ENCODE measurements around the gene RNASE7.

The RNASE7 gene

DNA sequence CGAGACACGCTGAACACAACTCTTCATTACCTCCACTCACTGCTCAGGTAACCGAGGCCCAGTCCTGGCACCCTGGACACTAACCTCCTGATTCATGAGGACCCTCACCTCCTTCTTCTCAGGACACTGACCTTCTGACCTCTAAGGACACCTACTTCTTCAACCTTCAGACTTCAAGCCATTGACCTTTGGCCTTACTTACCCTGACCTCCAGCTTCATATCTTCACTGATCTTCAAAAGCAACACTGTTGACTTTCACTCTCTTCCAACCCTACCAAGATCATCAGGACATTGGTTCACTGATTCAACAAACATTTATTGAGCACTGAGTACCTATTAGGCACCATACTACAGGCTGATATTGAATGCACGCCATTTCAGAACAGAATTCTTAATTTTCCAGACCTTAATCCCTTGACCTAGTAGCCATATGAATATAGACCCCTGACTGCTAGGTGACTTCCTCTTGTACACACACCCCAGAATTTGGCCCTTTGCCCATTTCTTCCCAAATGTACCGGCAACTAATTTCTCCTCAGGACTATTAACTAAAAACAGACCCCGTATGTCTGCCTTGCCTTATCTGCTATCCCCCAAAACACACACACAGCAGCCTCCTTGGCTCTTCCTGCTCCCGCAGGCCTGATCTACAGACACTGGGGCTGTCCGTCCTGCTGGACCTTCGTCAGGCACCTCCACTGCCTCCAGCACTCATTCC lies 33.7 kb downstream of the RNASE7 start:
- peaks cover 35 to 76% (median 67%) of the 10 kb centered on the region in 3 donors for H3K36me3 ChIP-seq
- TF ChIP-seq, protein P1, sequence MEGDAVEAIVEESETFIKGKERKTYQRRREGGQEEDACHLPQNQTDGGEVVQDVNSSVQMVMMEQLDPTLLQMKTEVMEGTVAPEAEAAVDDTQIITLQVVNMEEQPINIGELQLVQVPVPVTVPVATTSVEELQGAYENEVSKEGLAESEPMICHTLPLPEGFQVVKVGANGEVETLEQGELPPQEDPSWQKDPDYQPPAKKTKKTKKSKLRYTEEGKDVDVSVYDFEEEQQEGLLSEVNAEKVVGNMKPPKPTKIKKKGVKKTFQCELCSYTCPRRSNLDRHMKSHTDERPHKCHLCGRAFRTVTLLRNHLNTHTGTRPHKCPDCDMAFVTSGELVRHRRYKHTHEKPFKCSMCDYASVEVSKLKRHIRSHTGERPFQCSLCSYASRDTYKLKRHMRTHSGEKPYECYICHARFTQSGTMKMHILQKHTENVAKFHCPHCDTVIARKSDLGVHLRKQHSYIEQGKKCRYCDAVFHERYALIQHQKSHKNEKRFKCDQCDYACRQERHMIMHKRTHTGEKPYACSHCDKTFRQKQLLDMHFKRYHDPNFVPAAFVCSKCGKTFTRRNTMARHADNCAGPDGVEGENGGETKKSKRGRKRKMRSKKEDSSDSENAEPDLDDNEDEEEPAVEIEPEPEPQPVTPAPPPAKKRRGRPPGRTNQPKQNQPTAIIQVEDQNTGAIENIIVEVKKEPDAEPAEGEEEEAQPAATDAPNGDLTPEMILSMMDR (IDR thresholded peaks at IDR 0.05), result no peak
- intact Hi-C loops (cut with DNase I; ENCODE audit: low total_unique reads), result no loop called here
- H3K4me1 ChIP-seq, result peaks cover 0 to 25% (median 11%) of the 10 kb centered on the region in 4 donors
- H3K9me3 ChIP-seq, result no peaks in the 10 kb centered on the region
- no peaks in the 10 kb centered on the region for H3K27me3 ChIP-seq
- DNase-seq, result no peak
- no peak overlapping the region for H3K4me3 ChIP-seq
- H3K27ac ChIP-seq, result no peak overlapping the region

DNA sequence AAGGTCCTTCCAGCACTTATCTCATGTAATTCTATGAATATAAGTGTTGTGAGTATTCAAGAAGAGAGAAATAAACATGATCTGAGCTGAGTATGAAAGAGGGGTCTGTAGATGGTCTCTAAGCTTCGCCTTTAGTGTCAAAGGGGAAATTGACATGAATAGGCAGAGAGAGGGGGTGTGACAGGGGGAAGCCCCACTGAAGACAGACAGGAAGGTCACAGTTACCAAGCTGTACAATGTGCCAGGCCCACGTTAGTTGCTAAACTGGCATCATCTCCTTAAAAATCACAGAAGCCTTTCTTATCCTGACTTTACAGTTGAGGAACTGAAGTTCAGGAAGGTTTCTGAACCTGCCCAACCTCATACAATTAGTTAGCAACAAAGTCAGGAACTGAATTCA lies 35.5 kb downstream of the RNASE7 start:
- Histone ChIP-seq H3K27me3 (no peaks in the 10 kb centered on the region), H3K27ac (no peak overlapping the region), H3K36me3 (peaks cover 52 to 94% (median 85%) of the 10 kb centered on the region in 3 donors), H3K9me3 (no peaks in the 10 kb centered on the region), H3K4me1 (peaks cover 0 to 7% (median 2%) of the 10 kb centered on the region in 4 donors), H3K4me3 (no peak overlapping the region)
- no peak for DNase-seq
- intact Hi-C loops (cut with DNase I; ENCODE audit: low total_unique reads), result no loop called here
- TF ChIP-seq, protein P1 (IDR thresholded peaks at IDR 0.05), result no peak

DNA sequence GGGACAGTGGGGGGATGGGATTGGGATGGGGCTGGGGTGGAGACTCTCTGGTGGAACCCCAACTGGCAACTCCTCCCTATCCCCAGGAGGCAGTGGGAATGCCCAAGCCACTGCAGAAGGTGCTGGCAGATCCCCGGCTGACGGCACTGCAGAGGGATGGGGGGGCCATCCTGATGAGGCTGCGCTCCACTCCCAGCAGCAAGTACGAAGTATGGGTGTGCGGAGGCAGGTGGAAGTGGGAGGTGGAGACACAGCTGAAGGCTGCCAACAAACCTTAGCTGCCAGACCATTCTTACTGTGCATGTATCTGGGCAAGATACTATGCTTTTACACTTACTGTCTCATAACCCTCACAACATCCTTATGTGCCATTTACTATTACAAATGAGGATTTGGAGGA lies 36.1 kb downstream of the RNASE7 start:
- intact Hi-C loops (cut with DNase I; ENCODE audit: low total_unique reads), result no loop called here
- no peaks in the 10 kb centered on the region for H3K27me3 ChIP-seq
- H3K36me3 ChIP-seq, result peaks cover 55 to 100% (median 89%) of the 10 kb centered on the region in 3 donors

DNA sequence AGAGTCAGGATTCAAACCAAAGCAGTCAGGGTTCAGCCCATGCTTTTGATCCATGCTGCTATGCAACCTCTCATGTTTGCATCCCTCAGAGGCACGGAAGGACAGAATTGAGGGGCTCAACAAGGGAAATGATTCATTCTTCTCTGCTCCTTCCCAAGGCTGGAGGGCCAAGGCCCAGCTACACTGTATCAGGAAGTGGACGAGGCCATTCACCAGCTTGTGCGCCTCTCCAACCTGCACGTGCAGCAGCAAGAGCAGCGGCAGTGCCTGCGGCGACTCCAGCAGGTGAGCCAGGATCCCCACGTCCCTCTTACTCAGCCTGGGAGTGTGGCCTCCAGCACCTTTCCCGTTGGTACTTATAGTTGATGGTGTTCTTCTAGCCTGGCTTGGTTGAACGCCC lies 36.6 kb downstream of the RNASE7 start:
- TF ChIP-seq, protein P1 (IDR thresholded peaks at IDR 0.05), result no peak
- H3K36me3 ChIP-seq, result peaks cover 55 to 100% (median 93%) of the 10 kb centered on the region in 3 donors
- no peak overlapping the region for H3K27ac ChIP-seq
- H3K27me3 ChIP-seq, result no peaks in the 10 kb centered on the region
- no peaks in the 10 kb centered on the region for H3K4me1 ChIP-seq
- H3K9me3 ChIP-seq, result no peaks in the 10 kb centered on the region
- H3K4me3 ChIP-seq, result no peak overlapping the region
- DNase-seq, result no peak
- intact Hi-C loops (cut with DNase I; ENCODE audit: low total_unique reads), result no loop called here

More for the DNA sequence above, 36.1 kb downstream of the RNASE7 start:
- Histone ChIP-seq H3K4me3 (no peak overlapping the region), H3K9me3 (no peaks in the 10 kb centered on the region), H3K27ac (no peak overlapping the region), H3K4me1 (peaks cover 0 to 4% (median 0%) of the 10 kb centered on the region in 4 donors)
- TF ChIP-seq, protein P1 (IDR thresholded peaks at IDR 0.05), result no peak
- no peak for DNase-seq

DNA sequence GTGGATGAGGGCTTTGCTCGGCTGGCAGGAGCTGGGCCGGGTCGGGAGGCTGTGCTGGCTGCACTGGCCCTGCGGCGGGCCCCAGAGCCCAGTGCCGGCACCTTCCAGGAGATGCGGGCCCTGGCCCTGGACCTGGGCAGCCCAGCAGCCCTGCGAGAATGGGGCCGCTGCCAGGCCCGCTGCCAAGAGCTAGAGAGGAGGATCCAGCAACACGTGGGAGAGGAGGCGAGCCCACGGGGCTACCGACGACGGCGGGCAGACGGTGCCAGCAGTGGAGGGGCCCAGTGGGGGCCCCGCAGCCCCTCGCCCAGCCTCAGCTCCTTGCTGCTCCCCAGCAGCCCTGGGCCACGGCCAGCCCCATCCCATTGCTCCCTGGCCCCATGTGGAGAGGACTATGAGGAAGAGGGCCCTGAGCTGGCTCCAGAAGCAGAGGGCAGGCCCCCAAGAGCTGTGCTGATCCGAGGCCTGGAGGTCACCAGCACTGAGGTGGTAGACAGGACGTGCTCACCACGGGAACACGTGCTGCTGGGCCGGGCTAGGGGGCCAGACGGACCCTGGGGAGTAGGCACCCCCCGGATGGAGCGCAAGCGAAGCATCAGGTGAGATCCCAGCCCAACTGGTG lies 39.5 kb downstream of the RNASE7 start:
- H3K4me1 ChIP-seq, result no peaks in the 10 kb centered on the region
- no peaks in the 10 kb centered on the region for H3K27me3 ChIP-seq
- no peaks in the 10 kb centered on the region for H3K9me3 ChIP-seq
- H3K27ac ChIP-seq, result no peak overlapping the region
- TF ChIP-seq, protein P1 (IDR thresholded peaks at IDR 0.05), result no peak
- H3K4me3 ChIP-seq, result no peak overlapping the region
- H3K36me3 ChIP-seq, result peaks cover 63 to 97% (median 91%) of the 10 kb centered on the region in 3 donors
- intact Hi-C loops (cut with DNase I; ENCODE audit: low total_unique reads), result no loop called here
- no peak for DNase-seq
